Measurements from ENCODE around the gene CNTNAP5.

- TF ChIP-seq YY1 (IDR thresholded peaks at IDR 0.05; ENCODE audit: insufficient read depth, insufficient read length) (no peak), ZNF274 (IDR thresholded peaks at IDR 0.05; ENCODE audit: low read depth, low read length) (no peak)
These were observed 425.4 kb downstream of the CNTNAP5 start for GRCh38 chr2:124450481-124450880.
